Natural killer cell (primary cell): Measurements from ENCODE around the gene EIF2AK2. TPM values are rescaled to one million over a fixed set of nuclear protein-coding genes. Genes with fewer than 3 reads are reported as not detected.
A peak's percentile ranks its signal among the peaks of the same experiment; 100 is the strongest.

Source experiments
- ATAC-seq, 3 donors: fragments of 150-1000 bp in 2 of 3; fragments of 200-7000 bp in 1 of 3; cut with Tn5 transposase; 1 replicate in 1 of 3; 2 replicates in 2 of 3; pipeline ENCODE4 v1.10.0; 2021; ENCODE audit warnings: mild to moderate bottlenecking in 2 of 3, moderate library complexity in 2 of 3
- DNase-seq, 2 donors: peaks; one replicate each; pipeline versions ENCODE4 v3.0.0 to v3.0.0-alpha.2; 2013 to 2021; ENCODE audit warnings: mixed read lengths in 1 of 2
- H3K27ac ChIP-seq: one replicate; pipeline ENCODE4 v1.5.1; 2013; ENCODE audit warnings: mild to moderate bottlenecking, low read length
- H3K27me3 ChIP-seq: one replicate; pipeline ENCODE4 v1.6.1; 2013; ENCODE audit warnings: low read length; ENCODE audit not compliant: control insufficient read depth, insufficient read depth
- H3K36me3 ChIP-seq: one replicate; pipeline ENCODE4 v1.6.1; 2013; ENCODE audit warnings: low read length; ENCODE audit not compliant: control insufficient read depth, insufficient read depth
- H3K4me1 ChIP-seq: one replicate; pipeline ENCODE4 v1.6.1; 2013; ENCODE audit warnings: low read length; ENCODE audit not compliant: control insufficient read depth, insufficient read depth
- H3K4me3 ChIP-seq: one replicate; pipeline ENCODE4 v1.5.1; 2013; ENCODE audit warnings: low read length
- H3K9me3 ChIP-seq: one replicate; pipeline ENCODE4 v1.6.1; 2013; ENCODE audit warnings: low read length; ENCODE audit not compliant: control insufficient read depth, insufficient read depth
- H3K27ac Mint-ChIP-seq, 2 donors: one replicate each; pipeline ENCODE4 v1.8.0; 2022; ENCODE audit warnings: mild to moderate bottlenecking in 2 of 2, mixed read lengths in 2 of 2, moderate library complexity in 1 of 2
- H3K27me3 Mint-ChIP-seq, 2 donors: one replicate each; pipeline ENCODE4 v1.8.0; 2022; ENCODE audit warnings: low read depth in 2 of 2, mixed read lengths in 2 of 2
- H3K36me3 Mint-ChIP-seq: one replicate; pipeline ENCODE4 v1.8.0; 2022; ENCODE audit warnings: mixed read lengths
- H3K4me1 Mint-ChIP-seq, 2 donors: one replicate each; pipeline ENCODE4 v1.8.0; 2022; ENCODE audit warnings: mixed read lengths in 2 of 2
- H3K4me3 Mint-ChIP-seq: one replicate; pipeline ENCODE4 v1.8.0; 2022; ENCODE audit warnings: mild to moderate bottlenecking, moderate library complexity, mixed read lengths
- H3K9me3 Mint-ChIP-seq, 2 donors: one replicate each; pipeline ENCODE4 v1.8.0; 2022; ENCODE audit warnings: mixed read lengths in 2 of 2
- WGBS: methylation state at CpG from one replicate; pipeline ENCODE4 v1.1.7; 2013; ENCODE audit warnings: missing lambda C conversion rate; ENCODE audit not compliant: insufficient coverage; 5-methylcytosine and 5-hydroxymethylcytosine counted together
- intact Hi-C: fragments of 100-400 bp; cut with micrococcal nuclease; formaldehyde crosslinking; loops from one replicate; pipeline ENCODE4 v1.14.2; 2022
- total RNA-seq, 4 donors: library from RNA; stranded (reverse); fragments of 120-200 nt in 1 of 4; gene quantifications; one replicate each; pipeline versions ENCODE4 v1.2.3 to v1.2.4, GENCODE V29; 2013 to 2022
- TF ChIP-seq, protein P1 (sequence below): fragments of 200-600 bp; IDR thresholded peaks from one replicate; pipeline ENCODE4 v1.8.0; 2022; ENCODE audit warnings: antibody characterized with exemption

Gene EIF2AK2
- total RNA-seq, 3 donors from 2014 or later (not counting 1 experiment from before 2014, with no cell fraction given): 29.9 to 47.3 (median 43.9) TPM

DNA sequence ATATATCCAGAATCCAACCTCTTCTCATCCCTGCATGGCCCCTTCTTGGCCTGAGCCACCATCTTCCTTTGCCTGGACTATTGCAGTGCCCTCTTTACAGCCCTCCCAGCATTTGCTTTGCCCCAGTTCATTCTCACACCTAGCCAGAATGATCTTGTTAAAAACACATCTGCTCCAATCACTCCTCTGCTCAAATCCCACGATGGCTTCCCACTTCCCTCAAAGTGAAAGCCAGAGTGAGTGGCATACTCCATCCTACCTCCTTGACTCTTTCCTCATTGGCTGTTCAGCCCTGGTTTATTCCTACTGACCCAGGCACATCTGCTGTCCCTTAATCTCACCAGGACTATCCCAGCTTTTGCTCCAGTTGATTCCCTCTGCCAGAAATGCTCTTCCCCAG lies 17.0 kb upstream of the EIF2AK2 start:
- H3K9me3 Mint-ChIP-seq: no peaks in the 10 kb centered on the region
- 82% methylated on average over 1 of the region's 1 CpG for WGBS
- H3K27ac Mint-ChIP-seq: no peak overlapping the region
- no peaks in the 10 kb centered on the region for H3K9me3 ChIP-seq
- H3K27me3 Mint-ChIP-seq: peaks cover 0 to 10% of the 10 kb centered on the region in 2 donors
- H3K27me3 ChIP-seq: no peaks in the 10 kb centered on the region
- H3K4me1 Mint-ChIP-seq: no peaks in the 10 kb centered on the region
- ATAC-seq (no peak), DNase-seq (no peak)
- H3K27ac ChIP-seq: no peak overlapping the region
- H3K4me3 Mint-ChIP-seq: no peak overlapping the region
- no peaks in the 10 kb centered on the region for H3K36me3 ChIP-seq
- no peaks in the 10 kb centered on the region for H3K36me3 Mint-ChIP-seq
- no peaks in the 10 kb centered on the region for H3K4me1 ChIP-seq
- no peak overlapping the region for H3K4me3 ChIP-seq
- intact Hi-C loops: no loop called here
- TF ChIP-seq, protein P1, sequence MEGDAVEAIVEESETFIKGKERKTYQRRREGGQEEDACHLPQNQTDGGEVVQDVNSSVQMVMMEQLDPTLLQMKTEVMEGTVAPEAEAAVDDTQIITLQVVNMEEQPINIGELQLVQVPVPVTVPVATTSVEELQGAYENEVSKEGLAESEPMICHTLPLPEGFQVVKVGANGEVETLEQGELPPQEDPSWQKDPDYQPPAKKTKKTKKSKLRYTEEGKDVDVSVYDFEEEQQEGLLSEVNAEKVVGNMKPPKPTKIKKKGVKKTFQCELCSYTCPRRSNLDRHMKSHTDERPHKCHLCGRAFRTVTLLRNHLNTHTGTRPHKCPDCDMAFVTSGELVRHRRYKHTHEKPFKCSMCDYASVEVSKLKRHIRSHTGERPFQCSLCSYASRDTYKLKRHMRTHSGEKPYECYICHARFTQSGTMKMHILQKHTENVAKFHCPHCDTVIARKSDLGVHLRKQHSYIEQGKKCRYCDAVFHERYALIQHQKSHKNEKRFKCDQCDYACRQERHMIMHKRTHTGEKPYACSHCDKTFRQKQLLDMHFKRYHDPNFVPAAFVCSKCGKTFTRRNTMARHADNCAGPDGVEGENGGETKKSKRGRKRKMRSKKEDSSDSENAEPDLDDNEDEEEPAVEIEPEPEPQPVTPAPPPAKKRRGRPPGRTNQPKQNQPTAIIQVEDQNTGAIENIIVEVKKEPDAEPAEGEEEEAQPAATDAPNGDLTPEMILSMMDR: no peak

DNA sequence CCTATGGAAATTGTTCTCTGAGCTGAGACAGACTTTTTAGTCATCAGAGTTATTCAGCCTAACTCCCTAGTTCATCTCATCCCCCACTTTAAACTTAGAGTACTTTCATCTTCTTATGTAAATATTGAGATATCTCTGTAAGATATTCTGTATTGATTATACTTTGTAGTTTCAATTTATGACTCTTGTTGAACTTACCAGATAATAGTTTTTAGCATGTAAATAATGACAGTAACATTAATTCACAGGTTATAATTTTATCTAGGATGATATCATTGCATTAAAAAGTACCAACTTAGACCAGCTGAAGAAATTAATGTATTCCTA lies 14.8 kb upstream of the EIF2AK2 start:
- Histone ChIP-seq H3K4me1 (no peaks in the 10 kb centered on the region), H3K9me3 (no peaks in the 10 kb centered on the region), H3K27me3 (no peaks in the 10 kb centered on the region), H3K4me3 (no peak overlapping the region), H3K36me3 (no peaks in the 10 kb centered on the region), H3K27ac (no peak overlapping the region)
- Mint-ChIP-seq H3K4me3 (no peak overlapping the region), H3K4me1 (no peaks in the 10 kb centered on the region), H3K36me3 (no peaks in the 10 kb centered on the region), H3K9me3 (no peaks in the 10 kb centered on the region), H3K27ac (no peak overlapping the region), H3K27me3 (peaks cover 0 to 2% of the 10 kb centered on the region in 2 donors)
- no peak for DNase-seq
- TF ChIP-seq, protein P1: no peak
- ATAC-seq: no peak
- intact Hi-C loops: no loop called here

DNA sequence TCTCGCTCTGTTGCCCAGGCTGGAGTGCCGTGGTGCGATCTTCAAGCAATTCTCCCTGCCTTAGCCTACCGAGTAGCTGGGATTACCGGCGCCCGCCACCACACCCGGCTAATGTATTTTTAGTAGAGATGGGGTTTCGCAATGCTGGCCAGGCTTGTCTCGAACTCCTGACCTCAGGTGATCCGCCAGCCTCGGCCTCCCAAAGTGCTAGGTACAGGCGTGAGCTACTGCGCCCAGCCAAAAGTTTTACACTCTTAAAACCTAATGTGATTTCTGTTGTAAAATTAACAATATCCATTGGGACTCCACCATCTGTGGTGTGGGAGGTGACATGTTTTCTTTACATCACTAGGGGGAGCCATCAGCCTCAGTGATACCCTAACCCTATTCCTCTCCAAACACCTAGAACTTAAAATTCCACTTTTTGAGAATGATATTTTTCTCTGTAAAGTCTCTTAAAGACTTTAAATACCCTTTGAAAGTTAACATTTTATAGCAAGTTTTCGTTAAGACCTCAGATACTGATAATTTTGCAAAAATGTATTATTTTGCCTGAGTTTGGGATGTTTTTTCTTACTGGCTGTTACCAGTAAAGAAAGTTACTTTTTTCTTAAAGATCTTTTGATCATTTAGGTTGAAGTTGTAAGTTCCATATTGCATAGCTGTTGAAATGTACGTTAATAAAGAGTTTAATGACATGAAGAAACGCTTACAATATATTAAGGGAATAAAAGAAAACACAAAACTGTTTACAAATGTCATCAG lies 11.6 kb upstream of the EIF2AK2 start:
- Histone ChIP-seq H3K27me3 (no peaks in the 10 kb centered on the region), H3K27ac (no peak overlapping the region), H3K4me1 (no peaks in the 10 kb centered on the region), H3K9me3 (no peaks in the 10 kb centered on the region), H3K4me3 (no peak overlapping the region), H3K36me3 (no peaks in the 10 kb centered on the region)
- no peak overlapping the region for H3K4me3 Mint-ChIP-seq
- TF ChIP-seq, protein P1: peak; percentile 79
- ATAC-seq (peak; percentile 56 to 85 (median 84)), DNase-seq (peak in 1 of 2 donors; percentile 68)
- H3K27ac Mint-ChIP-seq: no peak overlapping the region
- H3K9me3 Mint-ChIP-seq: peaks cover 4 to 5% of the 10 kb centered on the region in 2 donors
- 65% methylated on average over 12 of the region's 17 CpGs for WGBS
- H3K27me3 Mint-ChIP-seq: no peaks in the 10 kb centered on the region
- intact Hi-C loops: no loop called here
- H3K36me3 Mint-ChIP-seq: peaks cover 9% of the 10 kb centered on the region
- H3K4me1 Mint-ChIP-seq: no peaks in the 10 kb centered on the region

DNA sequence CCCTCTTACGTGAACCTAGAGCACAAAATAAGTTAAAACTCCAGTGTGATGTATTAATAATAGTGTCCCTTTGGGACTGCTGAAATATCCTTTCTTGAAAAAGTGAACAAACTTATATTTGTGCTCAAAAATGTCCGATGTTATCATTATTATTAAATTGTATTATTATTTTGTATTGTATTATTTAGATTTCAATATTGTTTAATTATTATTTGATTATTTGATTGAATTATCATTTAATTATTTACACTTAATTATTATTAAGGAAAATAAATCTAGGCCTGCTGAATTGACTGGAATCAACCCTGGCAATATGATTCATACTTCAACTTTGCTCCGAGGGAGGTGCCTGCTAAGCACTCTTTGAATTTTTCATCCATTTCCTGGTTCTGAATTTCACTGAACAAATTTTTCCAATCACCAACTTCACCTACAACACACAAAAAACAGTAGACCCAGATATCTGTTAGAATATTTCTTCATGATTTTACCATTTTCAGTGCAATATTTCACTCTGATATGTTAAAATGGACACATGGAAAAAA lies 10.9 kb upstream of the EIF2AK2 start:
- intact Hi-C loops: no loop called here
- Mint-ChIP-seq H3K27ac (no peak overlapping the region), H3K36me3 (peaks cover 9% of the 10 kb centered on the region), H3K4me1 (no peaks in the 10 kb centered on the region), H3K27me3 (no peaks in the 10 kb centered on the region), H3K9me3 (peaks cover 4 to 5% of the 10 kb centered on the region in 2 donors), H3K4me3 (no peak overlapping the region)
- ATAC-seq (no peak), DNase-seq (no peak)
- Histone ChIP-seq H3K9me3 (no peaks in the 10 kb centered on the region), H3K36me3 (no peaks in the 10 kb centered on the region), H3K27me3 (no peaks in the 10 kb centered on the region), H3K27ac (no peak overlapping the region), H3K4me1 (no peaks in the 10 kb centered on the region), H3K4me3 (no peak overlapping the region)
- 100% methylated on average over 1 of the region's 3 CpGs for WGBS
- TF ChIP-seq, protein P1: no peak
